ENCODE data around the gene UBXN11. TPM values are rescaled to one million over a fixed set of nuclear protein-coding genes. Genes with fewer than 3 reads are reported as not detected.

The UBXN11 gene
- total and polyA plus RNA-seq, 2 of the 13 experiments (the other 11 are each of a cell fraction or from before 2014, with no cell fraction given): 9.3 to 10.4 TPM

- TF ChIP-seq ZNF646 (CRISPR knock-in tag; IDR thresholded peaks at IDR 0.05): peak; percentile 98
- TF ChIP-seq REL (CRISPR knock-in tag; conservative IDR thresholded peaks at IDR 0.05): no peak
- TF ChIP-seq ARNT (IDR thresholded peaks at IDR 0.05): no peak
- TF ChIP-seq ZNF558 (CRISPR knock-in tag; IDR thresholded peaks at IDR 0.05; ENCODE audit: borderline replicate concordance): no peak
- TF ChIP-seq ZNF101 (CRISPR knock-in tag; IDR thresholded peaks at IDR 0.05; ENCODE audit: borderline replicate concordance, low read depth): no peak
- no peak for TF ChIP-seq ZNF563 (CRISPR knock-in tag; IDR thresholded peaks at IDR 0.05)
- no peak for TF ChIP-seq ZNF788 (CRISPR knock-in tag; IDR thresholded peaks at IDR 0.05; ENCODE audit: borderline replicate concordance)
- peak; percentile 29; the same call in 1 of the 2 replicates for TF ChIP-seq SP5 (CRISPR knock-in tag; IDR thresholded peaks at IDR 0.05; ENCODE audit: borderline replicate concordance, low read depth)
- TF ChIP-seq ZNF580 (CRISPR knock-in tag; IDR thresholded peaks at IDR 0.05; ENCODE audit: borderline replicate concordance, low read depth): no peak
- TF ChIP-seq ZFP62 (CRISPR knock-in tag; IDR thresholded peaks at IDR 0.05): no peak
- peak; percentile 49; the same call in 1 of the 2 replicates for TF ChIP-seq BCL6 (CRISPR knock-in tag; IDR thresholded peaks at IDR 0.05)
- TF ChIP-seq SSRP1 (CRISPR knock-in tag; IDR thresholded peaks at IDR 0.05): peak; percentile 12; the same call in 1 of the 2 replicates
- TF ChIP-seq AHDC1 (CRISPR knock-in tag; IDR thresholded peaks at IDR 0.05; ENCODE audit: borderline replicate concordance): 0 out of 2 replicates have a peak, but pooled peaks have one; percentile 41
- TF ChIP-seq ETV5 (CRISPR knock-in tag; IDR thresholded peaks at IDR 0.05; ENCODE audit: borderline replicate concordance): 0 out of 2 replicates have a peak, but pooled peaks have one; percentile 24
- no peak for TF ChIP-seq SMYD3 (CRISPR knock-in tag; IDR thresholded peaks at IDR 0.05)
- TF ChIP-seq REPIN1 (CRISPR knock-in tag; IDR thresholded peaks at IDR 0.05; ENCODE audit: borderline replicate concordance, low read depth): no peak
Observed at GRCh38 chr1:26351590-26352337, 45.3 kb upstream of the UBXN11 start (continued).
